Subcutaneous adipose tissue (tissue), 4 donors: Measurements from ENCODE around the gene SHROOM3. TPM values are rescaled to one million over a fixed set of nuclear protein-coding genes. Genes with fewer than 3 reads are reported as not detected.

ENCODE experiments used
- total RNA-seq, 4 donors: library from RNA; depleted of rRNA; stranded (reverse); fragments of >200 nt; gene quantifications; one replicate each; pipeline ENCODE4 v1.1.0, GENCODE V29; 2016
- TF ChIP-seq, protein P1 (sequence below): fragments of 450-650 bp; IDR thresholded peaks from one replicate; pipeline ENCODE4 v1.5.1; 2016; ENCODE audit warnings: low read depth, mild to moderate bottlenecking, control low read depth, antibody characterized with exemption, moderate library complexity

SHROOM3 gene
- total RNA-seq, 4 donors from 2014 or later, result 0.22 to 0.38 (median 0.33) TPM; not detected in 1

DNA sequence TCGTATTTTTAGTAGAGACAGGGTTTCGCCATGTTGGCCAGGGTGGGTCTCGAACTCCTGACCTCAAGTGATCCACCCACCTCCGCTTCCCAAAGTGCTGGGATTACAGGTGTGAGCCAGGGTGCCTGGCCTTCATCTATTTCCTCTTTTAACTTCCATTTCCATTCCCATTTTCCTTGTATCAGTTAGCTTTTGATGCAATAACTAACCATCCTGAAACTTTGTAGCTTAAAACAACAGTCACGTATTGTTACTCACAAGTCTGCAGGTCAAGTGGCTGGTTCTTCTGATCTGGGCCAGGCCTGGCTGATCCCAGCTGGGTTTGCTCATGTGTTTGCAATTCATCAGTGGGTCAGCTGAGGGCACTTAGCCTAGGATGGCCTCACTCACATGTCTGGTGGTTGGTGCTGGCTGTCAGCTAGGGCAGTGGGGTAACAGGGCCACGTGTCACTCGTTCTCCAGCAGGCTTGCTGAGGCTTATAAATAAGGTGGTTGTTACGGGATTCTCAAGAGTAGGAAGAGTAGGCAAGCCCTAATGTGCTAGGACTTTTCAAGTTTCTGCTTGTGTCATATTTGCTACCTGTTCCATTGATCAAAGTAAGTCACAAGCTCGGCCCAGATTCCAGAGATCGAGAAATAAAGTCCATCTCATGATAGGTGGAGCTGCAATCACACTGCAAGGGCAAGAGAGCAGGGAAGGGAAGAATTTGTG is 374.7 kb downstream of the SHROOM3 start:
- TF ChIP-seq, protein P1, sequence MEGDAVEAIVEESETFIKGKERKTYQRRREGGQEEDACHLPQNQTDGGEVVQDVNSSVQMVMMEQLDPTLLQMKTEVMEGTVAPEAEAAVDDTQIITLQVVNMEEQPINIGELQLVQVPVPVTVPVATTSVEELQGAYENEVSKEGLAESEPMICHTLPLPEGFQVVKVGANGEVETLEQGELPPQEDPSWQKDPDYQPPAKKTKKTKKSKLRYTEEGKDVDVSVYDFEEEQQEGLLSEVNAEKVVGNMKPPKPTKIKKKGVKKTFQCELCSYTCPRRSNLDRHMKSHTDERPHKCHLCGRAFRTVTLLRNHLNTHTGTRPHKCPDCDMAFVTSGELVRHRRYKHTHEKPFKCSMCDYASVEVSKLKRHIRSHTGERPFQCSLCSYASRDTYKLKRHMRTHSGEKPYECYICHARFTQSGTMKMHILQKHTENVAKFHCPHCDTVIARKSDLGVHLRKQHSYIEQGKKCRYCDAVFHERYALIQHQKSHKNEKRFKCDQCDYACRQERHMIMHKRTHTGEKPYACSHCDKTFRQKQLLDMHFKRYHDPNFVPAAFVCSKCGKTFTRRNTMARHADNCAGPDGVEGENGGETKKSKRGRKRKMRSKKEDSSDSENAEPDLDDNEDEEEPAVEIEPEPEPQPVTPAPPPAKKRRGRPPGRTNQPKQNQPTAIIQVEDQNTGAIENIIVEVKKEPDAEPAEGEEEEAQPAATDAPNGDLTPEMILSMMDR, result no peak

DNA sequence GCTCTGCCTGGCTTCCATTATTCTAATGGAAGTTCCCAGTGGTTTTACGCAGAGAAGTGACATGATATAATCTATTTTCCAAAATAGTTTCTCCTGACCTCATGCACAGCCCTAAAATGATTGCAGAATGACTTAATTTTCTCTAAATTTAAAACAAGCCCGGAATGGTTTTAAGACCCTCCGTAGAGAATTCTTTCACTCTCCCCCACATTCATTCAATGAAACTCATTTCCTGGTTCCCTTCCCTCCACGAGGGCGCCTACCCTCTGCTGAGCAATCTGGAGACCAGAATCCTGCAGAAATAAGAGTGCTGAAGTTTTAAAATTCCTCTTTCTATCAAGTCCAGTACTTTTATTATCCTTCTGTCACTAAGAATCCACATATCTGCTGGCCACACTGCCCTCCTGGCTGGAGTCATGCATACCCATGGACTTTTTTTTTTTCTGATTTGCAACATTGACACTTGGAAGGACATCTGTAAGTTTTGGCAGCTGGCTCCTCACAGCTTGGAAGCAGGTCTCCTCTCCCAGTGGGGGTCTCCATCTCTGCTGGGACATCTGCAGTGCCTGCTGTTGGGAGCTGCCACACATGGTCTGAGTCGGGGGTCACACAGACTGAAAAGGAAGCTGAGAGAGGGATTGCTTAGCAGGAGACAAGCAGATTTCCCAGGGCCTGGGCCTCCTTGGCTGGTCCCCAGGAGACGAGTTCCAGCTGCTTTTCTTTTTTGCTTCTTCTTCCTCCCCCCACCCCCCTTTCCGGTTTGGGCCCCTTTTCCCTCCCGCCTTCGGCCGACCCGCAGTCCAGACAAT is 376.8 kb downstream of the SHROOM3 start:
- TF ChIP-seq, protein P1, result no peak

DNA sequence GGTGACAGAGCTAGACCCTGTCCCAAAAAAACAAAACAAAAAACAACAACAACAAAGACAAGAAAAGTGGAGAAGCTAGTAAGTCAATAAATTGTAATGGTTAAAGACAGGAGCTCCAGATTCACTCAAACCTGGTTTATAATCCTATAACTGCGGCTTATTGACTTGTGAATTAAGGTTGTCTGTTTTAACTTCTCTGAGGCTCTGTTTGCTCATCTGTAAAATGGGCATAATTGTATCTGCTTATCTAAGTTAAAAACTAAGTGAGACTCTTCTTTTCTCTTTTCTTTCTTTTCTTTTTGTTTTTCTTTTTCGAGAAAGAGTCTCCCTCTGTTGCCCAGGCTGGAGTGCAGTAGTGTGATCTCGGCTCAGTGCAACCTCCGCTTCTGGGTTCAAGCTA is 378.0 kb downstream of the SHROOM3 start:
- TF ChIP-seq, protein P1, result no peak

DNA sequence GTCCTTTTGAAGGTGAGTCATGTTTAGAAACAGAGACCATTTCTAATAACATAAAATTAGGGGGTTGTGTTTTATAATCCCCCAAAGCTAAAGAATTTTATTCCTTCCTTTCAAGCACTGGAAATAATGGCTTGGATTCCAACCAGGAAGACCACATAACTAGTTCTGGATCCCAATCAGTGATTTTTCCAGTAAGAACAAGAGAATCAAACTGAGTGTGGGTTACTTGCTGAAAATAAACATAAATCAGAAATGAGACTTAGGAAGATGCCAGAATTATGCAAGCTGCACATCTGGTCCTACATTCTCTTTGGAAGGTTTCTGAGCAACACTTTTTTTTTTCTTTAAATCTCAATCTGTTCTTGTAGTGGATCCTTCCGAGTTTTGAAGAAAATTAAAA is 386.6 kb downstream of the SHROOM3 start:
- TF ChIP-seq, protein P1, result no peak

DNA sequence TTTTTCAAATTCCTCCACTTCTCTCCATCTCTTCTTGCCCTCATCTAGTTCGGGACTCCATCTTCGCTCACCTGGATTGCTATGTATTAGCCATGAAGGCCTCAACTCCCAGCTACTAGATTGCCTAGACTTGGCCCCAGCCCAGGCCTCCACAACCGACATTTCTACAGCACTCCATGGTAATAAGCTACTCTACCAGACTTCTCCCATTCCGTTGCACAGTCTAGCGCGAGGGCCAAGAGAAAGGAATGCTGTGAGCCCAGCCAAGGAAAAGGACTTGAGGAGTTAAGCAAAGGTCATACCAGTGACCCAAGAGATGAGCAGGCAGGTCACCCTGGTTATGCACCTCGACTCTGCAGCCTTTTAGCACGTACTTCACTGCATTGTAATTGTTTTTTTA is 387.3 kb downstream of the SHROOM3 start:
- TF ChIP-seq, protein P1, result no peak

DNA sequence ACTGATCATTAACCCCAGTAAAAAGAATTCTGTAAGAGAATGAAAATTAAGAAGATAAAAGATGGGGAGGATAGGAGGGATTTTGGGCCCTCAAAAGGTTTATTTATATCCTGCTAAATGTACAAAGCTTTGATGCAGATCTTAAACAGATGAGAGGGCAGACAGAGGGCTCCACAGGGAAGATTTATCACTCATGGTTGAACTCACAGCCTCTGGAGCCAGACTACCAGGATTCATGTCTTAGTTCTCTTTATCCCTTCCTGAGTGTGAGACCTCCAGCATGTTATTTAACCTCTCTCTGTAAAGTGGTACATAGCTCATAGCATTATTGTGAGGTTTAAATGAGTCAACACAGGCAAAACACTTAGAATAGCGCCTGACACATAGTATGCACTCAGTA is 388.5 kb downstream of the SHROOM3 start:
- TF ChIP-seq, protein P1, result no peak

DNA sequence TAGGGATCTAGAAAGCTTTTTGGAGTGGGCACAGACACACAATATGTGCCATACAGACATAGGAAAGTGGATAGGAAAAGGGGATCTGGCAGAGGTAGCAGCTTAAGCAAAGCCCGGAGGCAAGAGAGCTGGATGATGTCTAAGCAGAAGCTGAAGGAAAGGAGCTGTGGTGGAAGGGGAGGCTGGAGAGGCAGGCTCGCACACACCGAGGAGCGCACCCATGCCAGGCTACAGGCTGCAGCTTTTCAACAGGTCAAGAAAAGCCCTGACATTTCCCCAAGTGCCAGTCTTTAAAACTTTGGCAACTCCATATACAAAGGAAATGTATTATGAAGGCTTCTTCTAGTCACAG is 395.6 kb downstream of the SHROOM3 start:
- TF ChIP-seq, protein P1, result no peak
